Superior temporal gyrus (tissue), 1 donor: ENCODE data around the gene UPF3B.
"Not testable (repeated sequence)": the region's sequence is repeated elsewhere in the genome, so short reads cannot be mapped to it uniquely, and the experiment has no call there.

Experiments used
- DNase-seq: peaks from one replicate; pipeline ENCODE4 v3.0.0-alpha.2; 2016; ENCODE audit errors: extremely low spot score

UPF3B gene

GRCh38 chrX:119826399-119826959 is 26.3 kb downstream of the UPF3B start:
- no peak for DNase-seq

- DNase-seq: not testable (repeated sequence)
Observed at GRCh38 chrX:119824221-119824620, 28.5 kb downstream of the UPF3B start.

GRCh38 chrX:119821703-119822102 is 31.1 kb downstream of the UPF3B start:
- DNase-seq: not testable (repeated sequence)

GRCh38 chrX:119817130-119817690 is 35.6 kb downstream of the UPF3B start:
- no peak for DNase-seq

GRCh38 chrX:119816300-119816699 is 36.5 kb downstream of the UPF3B start:
- no peak for DNase-seq

- DNase-seq: no peak
Observed at GRCh38 chrX:119809185-119809666, 43.5 kb downstream of the UPF3B start.

- DNase-seq: not testable (repeated sequence)
Observed at GRCh38 chrX:119808461-119808860, 44.3 kb downstream of the UPF3B start.

GRCh38 chrX:119802546-119802945 is 50.2 kb downstream of the UPF3B start:
- no peak for DNase-seq

- DNase-seq: no peak
Observed at GRCh38 chrX:119801253-119802221, 51.2 kb downstream of the UPF3B start.

GRCh38 chrX:119791437-119792231 is 61.1 kb downstream of the UPF3B start, which contains the start of gene RPL39:
Gene RPL39 (minus strand): TSS chrX:119791630. CDS start chrX:119791576, 54 bp downstream.
- DNase-seq: peak; percentile 91

- DNase-seq: peak; percentile 25
Observed at GRCh38 chrX:119790977-119791436, 61.8 kb downstream of the UPF3B start.

- no peak for DNase-seq
Observed at GRCh38 chrX:119784747-119785446, 67.9 kb downstream of the UPF3B start.
